TTC549 (cell line): ENCODE data around the gene ZNF236.

Experiments used
- FAIRE-seq: peaks from 2 replicates; lab custom pipeline; 2012; peaks lifted over from hg19 to GRCh38; lab: Jason Lieb, UNC

ZNF236 gene

GRCh38 chr18:76821875-76822505 lies 367 bp upstream of the ZNF236 start:
- no peak for FAIRE-seq

DNA sequence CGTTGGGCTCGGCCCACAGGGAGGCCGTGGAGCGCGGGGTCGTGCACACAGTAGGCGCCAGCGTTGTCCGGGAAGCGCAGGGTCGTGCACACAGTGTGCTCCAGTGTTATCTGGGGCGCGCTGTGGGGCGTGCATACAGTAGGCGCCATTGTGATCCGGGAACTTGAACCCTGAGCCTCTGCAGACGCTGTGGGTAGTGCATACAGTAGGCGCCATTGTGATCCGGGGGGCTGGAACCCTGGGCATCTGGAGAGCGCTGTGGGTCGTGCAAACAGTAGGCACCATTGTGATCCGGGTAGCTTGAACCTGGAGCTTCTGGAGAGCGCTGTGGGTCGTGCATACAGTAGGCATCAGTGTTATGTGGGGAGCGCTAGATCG lies 793 bp downstream of the ZNF236 start:
- no peak for FAIRE-seq

DNA sequence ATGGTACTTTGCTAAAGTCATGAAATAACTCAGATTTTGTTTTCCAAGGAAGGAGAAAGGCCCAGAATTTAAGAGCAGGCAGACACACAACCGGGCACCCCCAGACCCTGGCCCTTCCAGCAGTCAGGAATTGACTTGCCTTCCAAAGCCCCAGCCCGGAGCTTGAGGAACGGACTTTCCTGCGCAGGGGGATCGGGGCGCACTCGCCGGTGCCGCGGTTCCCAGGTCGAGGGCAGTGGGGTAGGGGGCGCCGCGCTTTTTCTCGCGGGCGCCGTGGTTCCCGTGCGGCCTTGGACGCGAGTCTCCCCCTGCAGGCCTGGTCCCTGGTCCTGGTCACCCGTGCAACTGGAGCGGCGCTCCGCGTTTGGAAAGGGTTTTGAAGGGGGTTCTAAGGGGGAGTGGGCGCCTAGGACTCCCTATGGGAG lies 1.2 kb downstream of the ZNF236 start:
- FAIRE-seq = no peak

- no peak for FAIRE-seq
Measured at GRCh38 chr18:76824145-76824676, 1.9 kb downstream of the ZNF236 start.

- FAIRE-seq = no peak
Measured at GRCh38 chr18:76824754-76825153, 2.4 kb downstream of the ZNF236 start.

- FAIRE-seq = no peak
Measured at GRCh38 chr18:76827205-76828200, 5.1 kb downstream of the ZNF236 start.

DNA sequence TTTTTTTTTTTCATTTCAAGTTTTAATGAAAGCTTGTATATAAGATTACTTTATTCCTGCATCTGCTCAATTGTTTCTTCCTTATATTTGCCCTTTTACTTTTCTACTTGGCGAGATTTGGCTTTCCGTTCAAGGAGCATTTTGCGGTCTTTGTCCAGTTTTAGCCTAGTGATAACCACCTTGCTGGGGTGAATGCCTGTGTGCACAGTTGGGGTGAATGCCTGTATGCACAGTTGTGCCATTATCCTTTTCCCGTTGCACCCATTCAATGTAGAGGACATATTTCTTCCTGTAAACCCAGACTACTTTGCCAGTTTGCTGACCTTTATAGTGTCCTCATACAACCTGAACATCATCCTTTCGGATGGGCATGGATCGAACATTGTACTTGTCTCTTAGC lies 12.0 kb downstream of the ZNF236 start:
- FAIRE-seq = no peak

GRCh38 chr18:76835380-76835779 lies 13.0 kb downstream of the ZNF236 start:
- no peak for FAIRE-seq

GRCh38 chr18:76837071-76837470 lies 14.7 kb downstream of the ZNF236 start:
- no peak for FAIRE-seq

DNA sequence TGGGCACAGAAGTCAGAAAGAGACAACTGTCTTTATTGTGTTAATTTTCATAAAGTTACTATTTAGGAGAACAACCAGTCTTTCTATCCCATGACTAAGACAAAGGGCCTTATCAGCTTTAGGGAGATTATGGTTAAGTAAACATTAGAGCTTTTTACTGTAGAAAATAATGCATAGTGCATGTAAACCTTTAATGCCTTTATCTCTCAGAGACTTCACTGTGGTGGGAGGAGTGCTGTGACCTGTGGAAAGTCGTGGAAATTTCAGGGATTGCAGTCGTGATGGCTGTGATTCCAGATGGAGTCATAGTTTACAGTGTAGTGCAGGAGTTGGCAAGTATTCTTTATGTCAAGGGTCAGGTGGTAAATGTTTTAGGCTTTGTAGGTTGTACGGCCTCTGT lies 15.8 kb downstream of the ZNF236 start:
- no peak for FAIRE-seq

DNA sequence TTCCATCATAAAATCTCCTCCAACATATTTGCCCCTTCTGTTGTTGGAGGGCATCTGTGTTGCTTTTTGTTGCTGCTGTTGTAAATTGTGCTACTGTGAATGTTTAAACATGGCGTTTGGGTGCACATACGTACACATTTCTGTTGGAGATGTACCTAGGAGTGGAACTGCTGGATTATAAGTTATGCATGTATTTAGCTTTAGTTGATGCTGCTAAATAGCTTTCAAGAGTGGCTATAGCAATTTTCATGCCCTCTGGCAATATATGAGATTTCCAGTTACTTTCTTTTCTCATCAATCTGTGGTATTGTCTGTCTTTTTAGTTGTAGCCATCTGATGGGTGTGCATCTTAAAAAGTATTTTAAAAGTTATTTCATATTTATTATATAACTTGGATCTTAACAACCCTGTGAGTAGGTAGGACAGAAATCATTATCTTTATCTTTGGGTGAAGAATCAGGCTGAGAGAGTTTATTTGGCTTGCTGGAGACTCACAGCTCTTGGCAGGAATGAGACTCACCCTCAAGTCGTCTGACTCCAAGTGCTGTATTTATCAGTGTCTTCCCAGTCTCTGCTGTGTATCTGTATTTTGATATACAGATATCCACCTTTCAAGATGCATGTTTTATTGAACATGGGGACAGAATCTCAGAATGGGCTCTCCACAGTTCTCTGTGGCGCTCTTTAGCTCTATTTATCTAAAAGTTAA lies 16.9 kb downstream of the ZNF236 start:
- FAIRE-seq = no peak

DNA sequence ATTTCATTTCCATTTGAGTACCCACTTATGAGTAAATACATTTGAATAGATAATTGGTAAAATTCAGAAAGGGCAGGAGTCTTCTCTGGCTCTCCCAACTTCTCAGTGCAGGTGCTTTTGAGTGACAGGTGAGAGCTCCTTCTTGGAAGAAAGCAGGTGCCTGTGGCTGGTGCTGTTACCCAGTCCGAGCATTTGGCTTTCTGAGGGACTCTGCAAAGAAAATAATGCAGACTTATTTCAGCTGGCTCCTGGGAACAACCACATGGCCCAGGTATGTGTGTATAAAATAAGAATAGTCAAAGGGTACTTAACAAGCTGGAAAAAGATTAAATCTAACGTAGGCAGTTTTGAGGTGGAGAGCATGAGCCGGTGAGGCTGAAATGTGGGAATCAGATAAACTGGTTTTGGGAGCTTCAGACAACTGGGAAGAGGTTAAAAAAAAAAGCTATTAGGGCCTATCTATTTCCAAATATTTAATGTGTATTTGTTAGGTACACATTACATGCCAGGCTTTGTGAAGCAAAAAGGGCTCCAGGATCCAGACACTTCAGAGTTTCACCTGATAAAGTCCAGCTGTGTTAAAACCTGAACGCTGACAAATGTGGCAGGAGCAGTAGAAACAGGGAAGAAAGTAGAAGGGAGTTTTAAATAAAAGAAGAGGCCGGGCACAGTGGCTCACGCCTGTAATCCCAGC lies 20.6 kb downstream of the ZNF236 start:
- no peak for FAIRE-seq

DNA sequence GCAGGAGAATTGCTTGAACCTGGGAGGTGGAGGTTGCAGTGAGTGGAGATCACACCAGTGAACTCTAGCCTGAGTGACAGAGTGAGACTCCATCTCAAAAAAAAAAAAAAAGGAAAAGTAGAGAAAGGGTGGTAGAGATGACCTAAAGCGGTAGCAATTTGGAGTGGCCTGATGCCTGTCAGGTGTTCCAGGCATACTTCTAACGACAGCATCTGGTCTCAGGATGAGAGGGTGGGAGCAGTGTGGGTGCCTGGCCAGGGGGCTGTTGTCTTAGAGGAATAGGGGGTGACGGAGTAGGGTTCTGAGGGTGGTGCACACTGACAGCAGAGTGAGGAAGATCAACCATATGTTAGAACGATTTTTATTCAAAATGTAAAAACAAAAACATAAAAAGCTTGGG lies 21.8 kb downstream of the ZNF236 start:
- no peak for FAIRE-seq

DNA sequence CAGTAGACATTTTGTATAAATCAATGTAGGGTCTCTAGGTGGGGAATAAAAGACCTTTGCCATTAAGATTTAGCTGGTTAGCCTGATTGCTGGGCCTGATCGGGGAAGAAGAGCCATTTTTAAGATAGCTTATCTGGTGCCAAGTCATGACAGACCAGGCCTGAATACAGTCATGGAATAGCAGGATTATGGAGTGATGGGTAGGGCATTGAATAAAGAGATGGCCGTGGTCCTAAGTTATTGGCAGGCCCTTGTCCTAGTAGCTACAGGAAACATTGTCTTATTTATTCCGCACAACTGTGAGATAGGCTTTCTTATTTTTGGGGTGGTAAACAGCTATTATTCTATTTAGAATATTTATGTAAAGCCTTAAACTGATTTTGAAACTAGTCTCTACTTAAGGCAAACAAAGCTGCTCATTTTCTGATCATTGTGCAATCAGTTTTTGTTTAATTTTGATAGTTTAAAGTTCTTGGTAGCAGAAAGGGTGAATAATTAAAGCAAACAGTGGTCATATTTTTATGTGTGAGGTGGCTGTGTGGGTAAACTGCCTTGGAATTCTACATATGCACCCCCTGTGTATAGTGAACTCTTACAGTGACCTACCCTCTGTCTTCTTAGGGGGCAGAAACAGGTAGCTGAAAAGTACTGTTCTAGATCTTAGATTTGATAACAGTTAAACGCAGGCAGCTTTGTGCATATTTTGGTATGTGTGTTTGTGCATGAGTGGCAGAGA lies 22.6 kb downstream of the ZNF236 start:
- no peak for FAIRE-seq

DNA sequence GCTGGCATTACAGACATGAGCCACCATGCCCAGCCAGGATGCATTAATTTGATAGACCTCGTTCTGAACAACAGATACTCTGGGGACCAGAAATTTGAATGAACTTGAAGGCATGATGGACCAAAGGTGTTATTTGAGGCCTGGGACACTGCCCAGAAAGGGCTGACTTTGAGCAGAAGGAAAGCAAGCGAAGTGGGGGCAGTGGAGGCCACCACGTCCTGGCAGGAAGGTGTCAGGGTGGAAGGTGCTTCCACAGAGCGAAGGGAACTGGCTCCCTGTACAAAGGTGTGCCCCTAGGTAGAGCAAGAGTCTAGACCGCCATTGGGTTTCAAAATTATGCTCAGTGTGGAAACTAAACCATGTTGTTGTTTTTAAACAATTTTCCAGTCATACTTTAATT lies 23.9 kb downstream of the ZNF236 start:
- no peak for FAIRE-seq

- FAIRE-seq = no peak
Measured at GRCh38 chr18:76847916-76848315, 25.6 kb downstream of the ZNF236 start.

DNA sequence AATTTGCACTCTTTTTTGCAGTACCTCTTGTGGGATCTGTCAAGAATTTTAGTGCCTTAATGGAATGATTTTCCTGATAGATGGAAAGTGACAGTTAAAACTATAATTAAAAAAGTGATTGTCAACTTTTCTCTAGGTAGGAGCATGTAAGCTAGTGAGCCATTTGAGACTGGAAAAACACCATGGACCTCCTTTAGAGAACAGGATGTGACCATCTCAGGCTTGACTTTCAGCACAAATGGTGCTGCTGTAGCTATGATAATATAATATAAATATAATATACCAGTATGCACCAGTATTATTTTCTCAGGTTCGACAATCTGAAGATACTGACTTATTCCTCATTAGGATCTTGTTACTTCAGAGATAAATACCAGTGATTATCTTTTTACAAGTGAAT lies 27.8 kb downstream of the ZNF236 start:
- no peak for FAIRE-seq

- no peak for FAIRE-seq
Measured at GRCh38 chr18:76855594-76855993, 33.2 kb downstream of the ZNF236 start.

GRCh38 chr18:76857476-76857875 lies 35.1 kb downstream of the ZNF236 start:
- no peak for FAIRE-seq

DNA sequence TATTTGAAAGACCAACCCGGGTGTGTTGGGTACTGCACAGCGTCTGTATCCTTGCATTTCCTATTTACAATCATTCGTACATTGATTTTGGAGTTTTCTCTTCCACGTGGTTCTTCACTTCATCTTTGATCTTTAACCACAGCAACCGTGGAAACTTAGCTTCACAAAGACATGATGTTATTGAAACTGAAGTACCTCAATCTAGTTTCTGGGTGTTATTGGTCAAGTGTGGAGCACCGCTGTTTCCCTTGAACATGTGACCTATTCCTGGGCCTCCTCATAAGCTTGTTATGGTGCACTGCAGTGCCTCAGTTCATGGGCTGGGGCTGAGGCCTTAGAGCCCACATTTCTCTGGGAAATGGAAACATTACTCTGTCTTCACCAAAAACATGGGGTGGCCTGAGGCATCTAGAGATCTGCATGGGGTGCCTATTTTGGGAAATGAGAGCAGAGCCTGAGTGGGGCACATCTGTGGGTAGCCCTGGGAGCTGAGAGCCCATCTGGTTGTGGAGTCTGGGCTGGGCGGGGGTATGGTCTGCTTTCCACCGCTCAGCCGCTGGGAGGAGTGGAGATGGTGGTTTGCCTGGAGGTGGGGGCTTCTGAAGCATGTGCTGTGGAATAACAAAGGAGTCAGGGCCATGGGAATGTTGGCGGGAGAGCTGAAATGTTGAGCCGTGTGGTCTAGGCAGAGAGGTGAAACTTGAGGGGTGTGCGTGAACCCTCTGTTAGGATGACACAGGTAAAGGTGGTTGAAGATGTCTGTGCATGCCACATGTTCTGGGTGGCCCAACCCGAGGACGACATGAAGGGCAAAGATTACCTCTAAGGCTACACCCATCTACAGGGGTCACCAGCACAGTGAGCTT lies 37.4 kb downstream of the ZNF236 start:
- FAIRE-seq = no peak
